ENCODE results near the gene MTHFR. TPM values are rescaled to one million over a fixed set of nuclear protein-coding genes. Genes with fewer than 3 reads are reported as not detected.

Gene MTHFR
- total RNA-seq, 1 donor from 2014 or later, result 13.0 TPM

GRCh38 chr1:11761988-11762406, 43.8 kb downstream of the MTHFR start, which contains the start of gene C1orf167:
Gene C1orf167 (plus strand): TSS chr1:11762193. CDS start chr1:11764401, 2,208 bp downstream.
- no peaks in the 10 kb centered on the region for H3K36me3 ChIP-seq (ENCODE audit: insufficient read depth, low read length)
- H3K4me3 ChIP-seq (ENCODE audit: insufficient read depth, low read depth, low read length), result no peak within 1 kb of the TSS
- H3K4me1 ChIP-seq (ENCODE audit: insufficient read depth, low read length), result no peaks in the 10 kb centered on the region
- peak within 1 kb of the TSS; percentile 15 for H3K4me2 ChIP-seq (ENCODE audit: low read length)
- Mint-ChIP-seq H3K27me3 (ENCODE audit: low read depth, unreplicated experiment) (peaks cover 36% of the 10 kb centered on the region), H3K36me3 (ENCODE audit: low read depth, unreplicated experiment) (peaks cover 2% of the 10 kb centered on the region), H3K9me3 (ENCODE audit: unreplicated experiment) (no peaks in the 10 kb centered on the region), H3K27ac (ENCODE audit: unreplicated experiment) (no peak within 1 kb of the TSS), H3K4me3 (ENCODE audit: unreplicated experiment) (no peak within 1 kb of the TSS), H3K4me1 (ENCODE audit: low read depth, unreplicated experiment) (no peaks in the 10 kb centered on the region)
- no peaks in the 10 kb centered on the region for H4K20me1 ChIP-seq (ENCODE audit: insufficient read depth, low read length)
- FAIRE-seq (no peak), DNase-seq (ENCODE audit: low read depth) (no peak)
- peak; percentile 38 for TF ChIP-seq EZH2 (IDR thresholded peaks at IDR 0.05; ENCODE audit: insufficient read depth, low read length)
- TF ChIP-seq CTCF (IDR thresholded peaks at IDR 0.05; ENCODE audit: insufficient read depth, low read depth, low read length), result no peak
- H2AFZ ChIP-seq (ENCODE audit: low read depth, low read length), result peak within 1 kb of the TSS; percentile 26
- H3K27me3 ChIP-seq (ENCODE audit: insufficient read depth, low read length), result peaks cover 17% of the 10 kb centered on the region
- no peak within 1 kb of the TSS for H3K9ac ChIP-seq (ENCODE audit: low read length)
- H3K9me3 ChIP-seq (ENCODE audit: insufficient read depth, low read depth, low read length), result no peaks in the 10 kb centered on the region
- no peaks in the 10 kb centered on the region for H3K79me2 ChIP-seq (ENCODE audit: insufficient read depth, low read length)
- no peak within 1 kb of the TSS for H3K27ac ChIP-seq (ENCODE audit: low read depth, low read length)

- TF ChIP-seq CTCF (IDR thresholded peaks at IDR 0.05; ENCODE audit: insufficient read depth, low read depth, low read length), result no peak
- TF ChIP-seq EZH2 (IDR thresholded peaks at IDR 0.05; ENCODE audit: insufficient read depth, low read length), result no peak
- Mint-ChIP-seq H3K4me1 (ENCODE audit: low read depth, unreplicated experiment) (no peaks in the 10 kb centered on the region), H3K9me3 (ENCODE audit: unreplicated experiment) (peaks cover 2% of the 10 kb centered on the region), H3K4me3 (ENCODE audit: unreplicated experiment) (no peak overlapping the region), H3K27me3 (ENCODE audit: low read depth, unreplicated experiment) (peaks cover 37% of the 10 kb centered on the region), H3K36me3 (ENCODE audit: low read depth, unreplicated experiment) (peaks cover 2% of the 10 kb centered on the region), H3K27ac (ENCODE audit: unreplicated experiment) (no peak overlapping the region)
- H3K4me2 ChIP-seq (ENCODE audit: low read length), result no peak overlapping the region
- H3K36me3 ChIP-seq (ENCODE audit: insufficient read depth, low read length), result no peaks in the 10 kb centered on the region
- H3K4me1 ChIP-seq (ENCODE audit: insufficient read depth, low read length), result no peaks in the 10 kb centered on the region
- no peak overlapping the region for H3K27ac ChIP-seq (ENCODE audit: low read depth, low read length)
- no peaks in the 10 kb centered on the region for H3K9me3 ChIP-seq (ENCODE audit: insufficient read depth, low read depth, low read length)
- no peak overlapping the region for H3K4me3 ChIP-seq (ENCODE audit: insufficient read depth, low read depth, low read length)
- no peak for FAIRE-seq
- no peak overlapping the region for H2AFZ ChIP-seq (ENCODE audit: low read depth, low read length)
- DNase-seq (ENCODE audit: low read depth), result no peak
- H3K79me2 ChIP-seq (ENCODE audit: insufficient read depth, low read length), result no peaks in the 10 kb centered on the region
- H3K9ac ChIP-seq (ENCODE audit: low read length), result no peak overlapping the region
- no peaks in the 10 kb centered on the region for H4K20me1 ChIP-seq (ENCODE audit: insufficient read depth, low read length)
- H3K27me3 ChIP-seq (ENCODE audit: insufficient read depth, low read length), result peaks cover 15% of the 10 kb centered on the region
Measured at GRCh38 chr1:11761285-11761684, 44.5 kb downstream of the MTHFR start.

GRCh38 chr1:11759791-11760190, 46.0 kb downstream of the MTHFR start:
- H3K9me3 Mint-ChIP-seq (ENCODE audit: unreplicated experiment), result peaks cover 7% of the 10 kb centered on the region
- Histone ChIP-seq H3K4me1 (ENCODE audit: insufficient read depth, low read length) (no peaks in the 10 kb centered on the region), H3K79me2 (ENCODE audit: insufficient read depth, low read length) (no peaks in the 10 kb centered on the region), H3K36me3 (ENCODE audit: insufficient read depth, low read length) (no peaks in the 10 kb centered on the region), H4K20me1 (ENCODE audit: insufficient read depth, low read length) (no peaks in the 10 kb centered on the region), H3K9me3 (ENCODE audit: insufficient read depth, low read depth, low read length) (no peaks in the 10 kb centered on the region), H3K4me2 (ENCODE audit: low read length) (no peak overlapping the region), H3K9ac (ENCODE audit: low read length) (no peak overlapping the region), H2AFZ (ENCODE audit: low read depth, low read length) (no peak overlapping the region), H3K27me3 (ENCODE audit: insufficient read depth, low read length) (peaks cover 12% of the 10 kb centered on the region), H3K27ac (ENCODE audit: low read depth, low read length) (no peak overlapping the region), H3K4me3 (ENCODE audit: insufficient read depth, low read depth, low read length) (no peak overlapping the region)
- H3K36me3 Mint-ChIP-seq (ENCODE audit: low read depth, unreplicated experiment), result peaks cover 2% of the 10 kb centered on the region
- FAIRE-seq (no peak), DNase-seq (ENCODE audit: low read depth) (no peak)
- no peak for TF ChIP-seq EZH2 (IDR thresholded peaks at IDR 0.05; ENCODE audit: insufficient read depth, low read length)
- TF ChIP-seq CTCF (IDR thresholded peaks at IDR 0.05; ENCODE audit: insufficient read depth, low read depth, low read length), result no peak
- no peak overlapping the region for H3K4me3 Mint-ChIP-seq (ENCODE audit: unreplicated experiment)
- no peak overlapping the region for H3K27ac Mint-ChIP-seq (ENCODE audit: unreplicated experiment)
- H3K4me1 Mint-ChIP-seq (ENCODE audit: low read depth, unreplicated experiment), result no peaks in the 10 kb centered on the region
- H3K27me3 Mint-ChIP-seq (ENCODE audit: low read depth, unreplicated experiment), result peaks cover 34% of the 10 kb centered on the region

All from astrocyte (in vitro differentiated cells and primary cell).